Adipocyte (in vitro differentiated cells): ENCODE data around the gene OPN1SW.

Source experiments
- DNase-seq: peaks from one replicate; pipeline ENCODE4 v3.0.0-alpha.2; 2015; ENCODE audit warnings: low read depth
- H3K27me3 ChIP-seq: replicated peaks from 2 replicates; pipeline ENCODE4 v1.7.0; 2013; ENCODE audit warnings: mild to moderate bottlenecking, low read length, moderate library complexity; ENCODE audit not compliant: control insufficient read depth, insufficient read depth
- H3K36me3 ChIP-seq: 2 replicates; pipeline ENCODE4 v1.7.0; 2013; ENCODE audit warnings: low read length, mild to moderate bottlenecking, moderate library complexity; ENCODE audit not compliant: control insufficient read depth, insufficient read depth, severe bottlenecking
- H3K4me1 ChIP-seq: 2 replicates; pipeline ENCODE4 v1.7.0; 2013; ENCODE audit warnings: mild to moderate bottlenecking, low read length, moderate library complexity; ENCODE audit not compliant: control insufficient read depth, insufficient read depth
- H3K4me3 ChIP-seq: 2 replicates; pipeline ENCODE4 v1.7.0; 2013; ENCODE audit warnings: mild to moderate bottlenecking, low read length, moderate library complexity
- H3K9ac ChIP-seq: 2 replicates; pipeline ENCODE4 v1.7.0; 2013; ENCODE audit warnings: mild to moderate bottlenecking, low read length, moderate library complexity
- H3K9me3 ChIP-seq: 2 replicates; pipeline ENCODE4 v1.7.0; 2013; ENCODE audit warnings: mild to moderate bottlenecking, low read length, moderate library complexity; ENCODE audit not compliant: control insufficient read depth

The OPN1SW gene

GRCh38 chr7:128792471-128793180, 17.0 kb upstream of the OPN1SW start:
- H3K4me3 ChIP-seq: peak overlapping the region; percentile 88
- peaks cover 11% of the 10 kb centered on the region for H3K4me1 ChIP-seq
- H3K36me3 ChIP-seq: no peaks in the 10 kb centered on the region
- no peak for DNase-seq
- no peaks in the 10 kb centered on the region for H3K27me3 ChIP-seq
- peak overlapping the region; percentile 60 for H3K9ac ChIP-seq
- H3K9me3 ChIP-seq: no peaks in the 10 kb centered on the region

DNA sequence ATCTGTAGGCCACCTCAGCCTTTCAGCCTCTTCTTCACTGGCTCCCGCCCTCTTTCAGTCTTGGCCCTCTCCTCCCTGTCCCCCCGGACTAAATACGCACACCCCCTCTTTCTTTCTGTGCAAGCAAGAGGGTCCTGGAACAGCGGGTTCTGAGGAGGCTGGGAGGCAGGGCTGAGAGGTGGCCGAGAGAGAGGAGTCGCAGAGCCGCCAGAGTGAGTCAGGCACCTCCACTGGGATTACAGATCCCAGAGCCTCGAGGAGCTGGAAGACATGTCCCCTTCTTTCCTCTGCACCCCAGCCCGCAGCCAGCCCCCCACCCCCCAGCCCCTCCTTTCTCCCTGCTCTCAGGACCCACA, 16.4 kb upstream of the OPN1SW start:
- peak; percentile 38 for DNase-seq
- H3K9me3 ChIP-seq: no peaks in the 10 kb centered on the region
- H3K36me3 ChIP-seq: no peaks in the 10 kb centered on the region
- H3K27me3 ChIP-seq: no peaks in the 10 kb centered on the region
- peak overlapping the region; percentile 86 for H3K9ac ChIP-seq
- H3K4me1 ChIP-seq: peaks cover 11% of the 10 kb centered on the region
- peak overlapping the region; percentile 88 for H3K4me3 ChIP-seq

DNA sequence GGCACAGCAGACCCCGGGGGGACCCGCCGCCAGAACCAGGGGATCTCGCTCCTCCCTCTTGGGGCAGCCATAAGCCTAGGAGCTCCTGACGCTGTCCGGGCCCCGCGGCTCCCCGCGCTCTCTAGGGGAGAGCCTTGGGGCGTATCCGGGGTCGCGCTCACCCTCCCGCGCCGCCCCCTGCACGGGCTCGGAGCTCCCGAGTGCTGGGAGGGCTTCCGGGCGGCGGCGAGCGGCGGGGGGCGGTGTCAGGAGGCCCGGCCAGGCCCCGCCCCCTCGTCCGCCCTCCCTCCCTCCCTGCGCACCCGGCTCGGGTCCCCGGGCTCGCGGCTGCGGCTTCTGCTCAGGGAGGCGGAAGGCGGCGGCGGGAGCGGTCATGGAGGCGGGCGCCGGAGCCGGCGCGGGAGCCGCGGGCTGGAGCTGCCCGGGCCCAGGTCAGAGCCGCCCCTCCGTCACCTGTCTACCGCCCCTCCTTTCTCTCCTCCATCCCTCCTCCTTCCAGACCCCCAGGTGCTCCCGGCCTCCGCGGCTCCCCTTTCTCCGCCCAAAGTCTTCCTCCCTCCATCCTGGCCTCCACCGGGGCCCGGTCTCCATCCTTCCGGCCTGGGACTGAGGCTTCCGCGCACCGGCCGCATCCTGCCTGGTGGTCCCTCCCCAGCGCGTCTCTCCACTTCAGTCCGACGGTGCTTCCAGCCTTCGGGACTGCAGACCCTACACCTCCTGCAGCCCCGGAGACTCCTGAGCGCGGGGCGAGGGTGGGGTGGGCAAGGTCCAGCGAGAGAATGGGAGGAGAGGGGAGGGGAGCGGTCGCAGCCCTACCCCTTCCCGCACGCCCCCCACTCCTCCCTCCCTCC, 15.8 kb upstream of the OPN1SW start, which contains the start of gene CCDC136:
Gene CCDC136, plus strand, starts transcription at position 848 of the 851 bp plus-strand sequence. CDS start 444 bp downstream, outside the sequence.
- no peaks in the 10 kb centered on the region for H3K27me3 ChIP-seq
- H3K9me3 ChIP-seq: no peaks in the 10 kb centered on the region
- no peaks in the 10 kb centered on the region for H3K36me3 ChIP-seq
- H3K9ac ChIP-seq: peak within 1 kb of the TSS; percentile 86
- peak within 1 kb of the TSS; percentile 88 for H3K4me3 ChIP-seq
- DNase-seq: peak; percentile 88
- H3K4me1 ChIP-seq: peaks cover 10% of the 10 kb centered on the region

DNA sequence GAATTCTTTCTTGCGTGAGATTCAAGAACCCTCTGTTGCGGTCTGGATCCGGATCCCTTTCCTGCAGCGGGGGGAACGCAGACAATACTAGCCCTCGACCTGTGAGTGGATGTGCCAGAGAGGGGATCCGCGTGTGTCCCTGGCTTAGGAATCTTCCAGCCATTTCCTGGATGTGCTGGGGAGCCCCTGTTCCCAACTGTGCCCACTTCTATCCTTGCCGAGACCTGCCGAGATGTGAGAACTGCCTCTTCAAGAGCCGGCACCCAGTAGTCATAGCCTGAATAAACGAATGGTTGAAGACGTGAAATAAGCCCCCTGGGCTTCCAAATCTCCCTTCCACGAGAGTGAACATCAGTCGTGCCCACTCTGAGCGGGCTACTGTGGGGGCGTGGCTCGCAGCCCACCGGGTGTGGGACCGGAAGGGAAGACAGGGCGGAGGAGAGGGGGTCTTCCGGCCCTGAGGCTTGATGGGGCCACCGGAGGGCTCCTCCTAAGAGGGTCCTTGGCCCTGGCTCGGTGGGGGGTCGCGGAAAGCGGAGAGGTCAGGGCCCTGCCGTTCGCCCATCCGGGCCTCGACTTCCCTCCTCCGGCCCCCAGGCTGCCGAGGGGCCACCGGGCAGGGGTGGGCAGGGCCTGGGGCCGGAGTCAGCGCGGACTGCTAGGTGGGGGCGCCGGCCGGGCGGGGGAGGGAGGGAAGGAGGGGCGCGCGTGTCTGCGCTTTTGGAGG, 14.9 kb upstream of the OPN1SW start:
- Histone ChIP-seq H3K4me3 (peak overlapping the region; percentile 88), H3K36me3 (no peaks in the 10 kb centered on the region), H3K9ac (peak overlapping the region; percentile 85), H3K4me1 (peaks cover 8% of the 10 kb centered on the region), H3K27me3 (no peaks in the 10 kb centered on the region), H3K9me3 (no peaks in the 10 kb centered on the region)
- no peak for DNase-seq

DNA sequence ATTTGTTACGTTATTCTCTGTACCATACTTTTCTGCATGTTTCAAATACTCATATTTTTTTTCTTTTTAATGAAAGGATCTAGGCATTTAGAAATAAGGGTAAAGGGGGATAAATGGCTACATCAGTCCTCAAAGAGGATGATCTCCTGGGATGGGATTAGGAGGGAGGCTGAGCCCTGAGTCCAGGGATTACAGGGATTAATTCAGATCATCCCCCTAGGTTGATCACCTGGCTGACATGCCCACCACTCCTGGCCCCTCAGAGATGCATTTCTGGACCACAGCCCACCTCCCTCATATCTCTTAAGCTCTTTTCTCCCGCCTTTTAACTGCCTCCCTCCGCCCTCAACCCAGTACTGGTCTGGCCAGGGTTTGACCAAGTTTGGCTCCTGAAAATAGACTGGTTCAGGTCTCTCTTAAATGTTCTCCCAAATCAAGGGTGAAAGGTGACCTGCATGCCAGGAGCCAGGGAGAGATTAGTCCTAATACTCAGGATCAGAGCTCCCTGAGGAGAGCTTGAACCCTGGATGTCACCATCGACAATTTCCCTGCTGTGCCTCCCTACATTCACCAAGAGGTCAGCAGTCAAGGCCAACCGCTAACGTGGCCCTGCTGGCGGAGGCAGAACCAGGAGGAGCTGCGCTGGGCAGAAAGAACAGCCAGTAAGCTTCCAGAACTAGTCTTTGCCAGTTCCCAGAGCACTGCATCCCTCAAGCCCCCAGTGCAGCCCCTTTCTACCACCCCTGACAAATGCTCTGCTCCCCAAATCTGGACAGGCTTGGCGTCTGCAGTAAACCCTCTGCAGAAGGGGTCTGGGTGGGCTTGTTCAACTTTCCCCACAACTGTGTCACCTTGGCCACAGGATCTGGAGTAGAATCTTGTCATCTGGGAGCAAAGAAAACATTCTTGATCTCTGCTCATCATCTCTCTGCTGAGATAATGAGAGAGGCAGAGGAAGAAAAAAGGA, 13.1 kb upstream of the OPN1SW start:
- no peaks in the 10 kb centered on the region for H3K27me3 ChIP-seq
- peaks cover 8% of the 10 kb centered on the region for H3K4me1 ChIP-seq

GRCh38 chr7:128785738-128786137, 10.1 kb upstream of the OPN1SW start:
- Histone ChIP-seq H3K27me3 (no peaks in the 10 kb centered on the region), H3K4me3 (no peak overlapping the region), H3K4me1 (peaks cover 22% of the 10 kb centered on the region), H3K36me3 (no peaks in the 10 kb centered on the region), H3K9me3 (no peaks in the 10 kb centered on the region), H3K9ac (no peak overlapping the region)
- DNase-seq: no peak

More for the DNA sequence above, 13.1 kb upstream of the OPN1SW start:
- Histone ChIP-seq H3K36me3 (no peaks in the 10 kb centered on the region), H3K9me3 (no peaks in the 10 kb centered on the region), H3K9ac (no peak overlapping the region), H3K4me3 (no peak overlapping the region)
- DNase-seq: no peak

- peak; percentile 87 for DNase-seq
Observed at GRCh38 chr7:128783143-128783861, 7.7 kb upstream of the OPN1SW start.

DNA sequence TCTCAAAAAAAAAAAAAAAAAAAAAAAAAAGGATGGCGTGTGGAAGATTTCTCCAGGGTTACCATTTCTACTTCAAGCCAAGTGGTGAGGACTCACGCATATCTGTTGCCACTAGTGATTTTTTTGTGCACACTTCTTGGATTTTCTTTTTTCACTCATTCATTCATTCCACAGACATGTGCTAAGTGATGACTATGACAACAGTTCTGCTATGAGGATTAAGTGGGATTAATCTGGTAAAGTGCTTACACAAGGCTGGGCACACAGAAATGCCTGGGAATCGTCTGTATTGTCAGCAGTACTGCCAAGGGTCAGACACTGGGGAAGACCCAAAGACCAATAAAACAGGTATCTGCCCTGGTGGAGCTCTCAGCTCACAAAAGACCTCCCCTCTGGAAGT, 6.3 kb upstream of the OPN1SW start:
- H3K36me3 ChIP-seq: no peaks in the 10 kb centered on the region
- no peak for DNase-seq
- H3K9me3 ChIP-seq: peaks cover 12% of the 10 kb centered on the region
- H3K4me3 ChIP-seq: peak overlapping the region; percentile 39
- H3K4me1 ChIP-seq: peaks cover 25% of the 10 kb centered on the region
- no peaks in the 10 kb centered on the region for H3K27me3 ChIP-seq
- peak overlapping the region; percentile 68 for H3K9ac ChIP-seq

More at GRCh38 chr7:128783143-128783861, 7.7 kb upstream of the OPN1SW start:
- no peaks in the 10 kb centered on the region for H3K27me3 ChIP-seq
- peak overlapping the region; percentile 59 for H3K4me3 ChIP-seq
- H3K9ac ChIP-seq: peak overlapping the region; percentile 68
- no peaks in the 10 kb centered on the region for H3K36me3 ChIP-seq
- peaks cover 4% of the 10 kb centered on the region for H3K9me3 ChIP-seq
- peaks cover 25% of the 10 kb centered on the region for H3K4me1 ChIP-seq

- Histone ChIP-seq H3K4me3 (peak overlapping the region; percentile 39), H3K9ac (peak overlapping the region; percentile 68), H3K9me3 (peaks cover 12% of the 10 kb centered on the region), H3K27me3 (no peaks in the 10 kb centered on the region), H3K4me1 (peaks cover 25% of the 10 kb centered on the region), H3K36me3 (no peaks in the 10 kb centered on the region)
- peak; percentile 40 for DNase-seq
Observed at GRCh38 chr7:128781126-128781525, 5.5 kb upstream of the OPN1SW start.

DNA sequence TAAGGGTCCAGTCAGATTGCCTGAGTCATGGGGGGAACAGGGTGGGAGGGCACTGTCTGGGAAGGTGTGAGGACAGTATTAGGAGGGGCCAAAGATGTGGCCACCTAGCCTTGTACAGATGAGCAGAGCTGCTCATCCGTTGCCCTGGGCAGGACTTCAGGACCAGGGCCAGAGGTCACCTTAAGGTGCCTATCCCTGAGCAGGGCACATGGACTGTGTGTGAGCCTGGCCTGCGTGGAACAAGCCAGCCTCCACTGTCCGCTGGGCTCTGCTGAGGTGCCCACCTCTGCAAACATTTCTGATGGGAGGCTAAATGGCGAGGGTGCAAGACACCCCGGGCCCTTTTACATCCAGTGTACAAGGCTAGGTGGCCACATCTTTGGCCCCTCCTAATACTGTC, 3.4 kb upstream of the OPN1SW start:
- Histone ChIP-seq H3K36me3 (peaks cover 11% of the 10 kb centered on the region), H3K9ac (no peak overlapping the region), H3K4me3 (no peak overlapping the region), H3K4me1 (peaks cover 25% of the 10 kb centered on the region), H3K27me3 (no peaks in the 10 kb centered on the region), H3K9me3 (peaks cover 12% of the 10 kb centered on the region)
- no peak for DNase-seq
